Peyer's patch (tissue), 4 donors: ENCODE measurements around the gene BAZ1B.

Source experiments
- POLR2A ChIP-seq, 2 donors: fragments of 450-650 bp; IDR thresholded peaks; one replicate each; pipeline ENCODE4 v1.5.1; 2017; ENCODE audit warnings: antibody characterized with exemption in 2 of 2, mild to moderate bottlenecking in 2 of 2, moderate library complexity in 2 of 2
- TF ChIP-seq, protein P1 (sequence below), 6 experiments: fragments of 450-650 bp in 4 of 6; fragments of 200-600 bp in 2 of 6; sonication (generic) in 1 of 6; IDR thresholded peaks; one replicate each; pipeline ENCODE4 v1.5.1; 2017 to 2019; ENCODE audit warnings: antibody characterized with exemption in 6 of 6, mild to moderate bottlenecking in 3 of 6, moderate library complexity in 1 of 6

DNA sequence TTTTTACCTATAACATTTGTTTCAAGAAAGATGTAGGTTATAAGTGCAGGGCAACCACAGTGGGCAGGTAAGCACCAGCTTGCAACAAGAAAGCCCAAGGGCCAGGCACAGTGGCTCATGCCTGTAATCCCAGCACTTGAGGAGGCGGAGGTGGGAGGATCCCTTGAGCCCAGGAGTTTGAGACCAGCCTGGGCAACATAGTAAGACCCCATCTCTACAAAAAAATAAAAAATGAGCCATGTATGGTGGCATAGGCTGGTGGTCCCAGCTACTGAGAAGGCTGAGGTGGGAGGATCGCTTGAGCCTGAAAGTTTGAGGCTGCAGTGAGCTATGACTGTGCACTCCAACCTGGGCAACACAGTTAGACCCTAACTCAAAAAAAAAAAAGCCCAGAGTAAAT, 22.6 kb upstream of the BAZ1B start:
- TF ChIP-seq POLR2A (IDR thresholded peaks at IDR 0.05), result no peak
- TF ChIP-seq, protein P1, sequence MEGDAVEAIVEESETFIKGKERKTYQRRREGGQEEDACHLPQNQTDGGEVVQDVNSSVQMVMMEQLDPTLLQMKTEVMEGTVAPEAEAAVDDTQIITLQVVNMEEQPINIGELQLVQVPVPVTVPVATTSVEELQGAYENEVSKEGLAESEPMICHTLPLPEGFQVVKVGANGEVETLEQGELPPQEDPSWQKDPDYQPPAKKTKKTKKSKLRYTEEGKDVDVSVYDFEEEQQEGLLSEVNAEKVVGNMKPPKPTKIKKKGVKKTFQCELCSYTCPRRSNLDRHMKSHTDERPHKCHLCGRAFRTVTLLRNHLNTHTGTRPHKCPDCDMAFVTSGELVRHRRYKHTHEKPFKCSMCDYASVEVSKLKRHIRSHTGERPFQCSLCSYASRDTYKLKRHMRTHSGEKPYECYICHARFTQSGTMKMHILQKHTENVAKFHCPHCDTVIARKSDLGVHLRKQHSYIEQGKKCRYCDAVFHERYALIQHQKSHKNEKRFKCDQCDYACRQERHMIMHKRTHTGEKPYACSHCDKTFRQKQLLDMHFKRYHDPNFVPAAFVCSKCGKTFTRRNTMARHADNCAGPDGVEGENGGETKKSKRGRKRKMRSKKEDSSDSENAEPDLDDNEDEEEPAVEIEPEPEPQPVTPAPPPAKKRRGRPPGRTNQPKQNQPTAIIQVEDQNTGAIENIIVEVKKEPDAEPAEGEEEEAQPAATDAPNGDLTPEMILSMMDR (IDR thresholded peaks at IDR 0.05), result no peak
